ENCODE data around the gene MAB21L3. TPM values are rescaled to one million over a fixed set of nuclear protein-coding genes. Genes with fewer than 3 reads are reported as not detected.

The MAB21L3 gene
- total and polyA plus RNA-seq, 12 donors, result 0.03 to 1.8 (median 0.38) TPM; not detected in 8

GRCh38 chr1:116106646-116107045 is 4.6 kb upstream of the MAB21L3 start:
- intact Hi-C loops (cut with DNase I), result no loop called here
- Histone ChIP-seq H3K4me3 (no peak overlapping the region), H3K9me3 (replicated peaks in 1 of 3) (no peaks in the 10 kb centered on the region), H3K27ac (no peak overlapping the region), H3K27me3 (no peaks in the 10 kb centered on the region), H3K36me3 (replicated peaks in 1 of 2) (no peaks in the 10 kb centered on the region), H3K4me1 (replicated peaks in 1 of 2) (no peaks in the 10 kb centered on the region)
- DNase-seq, result no peak
- whole genome bisulfite sequencing, 4 donors, result 86 to 93% (median 91%) methylated on average over 4 of the region's 4 CpGs
- TF ChIP-seq POLR2A (IDR thresholded peaks at IDR 0.05) (no peak), CTCF (IDR thresholded peaks at IDR 0.05) (no peak)

- intact Hi-C loops (cut with DNase I), result no loop called here
- no peaks in the 10 kb centered on the region for H3K9me3 ChIP-seq (replicated peaks in 1 of 3)
- 72 to 88% (median 76%) methylated on average over 4 of the region's 4 CpGs for WGBS, 4 donors
- TF ChIP-seq POLR2A (IDR thresholded peaks at IDR 0.05) (no peak), CTCF (IDR thresholded peaks at IDR 0.05) (no peak)
- no peaks in the 10 kb centered on the region for H3K27me3 ChIP-seq
- no peak for DNase-seq
- no peaks in the 10 kb centered on the region for H3K36me3 ChIP-seq (replicated peaks in 1 of 2)
- no peak overlapping the region for H3K27ac ChIP-seq
- no peak overlapping the region for H3K4me3 ChIP-seq
- no peaks in the 10 kb centered on the region for H3K4me1 ChIP-seq (replicated peaks in 1 of 2)
Observed at GRCh38 chr1:116107371-116107770, 3.8 kb upstream of the MAB21L3 start.

- TF ChIP-seq POLR2A (IDR thresholded peaks at IDR 0.05) (no peak), CTCF (IDR thresholded peaks at IDR 0.05) (no peak)
- Histone ChIP-seq H3K27ac (no peak overlapping the region), H3K27me3 (no peaks in the 10 kb centered on the region), H3K9me3 (replicated peaks in 1 of 3) (no peaks in the 10 kb centered on the region), H3K4me3 (no peak overlapping the region), H3K4me1 (replicated peaks in 1 of 2) (no peaks in the 10 kb centered on the region), H3K36me3 (replicated peaks in 1 of 2) (no peaks in the 10 kb centered on the region)
- WGBS, 4 donors, result 62 to 67% (median 64%) methylated on average over 11 of the region's 11 CpGs
- intact Hi-C loops (cut with DNase I), result no loop called here
- DNase-seq, result no peak
Observed at GRCh38 chr1:116111524-116112021, 374 bp downstream of the MAB21L3 start.

GRCh38 chr1:116112388-116113140 is 1.4 kb downstream of the MAB21L3 start:
- intact Hi-C loops (cut with DNase I), result no loop called here
- no peaks in the 10 kb centered on the region for H3K9me3 ChIP-seq (replicated peaks in 1 of 3)
- no peaks in the 10 kb centered on the region for H3K36me3 ChIP-seq (replicated peaks in 1 of 2)
- H3K4me3 ChIP-seq, result no peak overlapping the region
- no peak overlapping the region for H3K27ac ChIP-seq
- 65 to 83% (median 74%) methylated on average over 4 of the region's 4 CpGs for WGBS, 4 donors
- no peaks in the 10 kb centered on the region for H3K4me1 ChIP-seq (replicated peaks in 1 of 2)
- no peaks in the 10 kb centered on the region for H3K27me3 ChIP-seq
- DNase-seq, result no peak
- TF ChIP-seq CTCF (IDR thresholded peaks at IDR 0.05) (no peak), POLR2A (IDR thresholded peaks at IDR 0.05) (no peak)

Measured in adrenal gland (tissue), 12 donors.